ENCODE measurements around the gene S100A14. TPM values are rescaled to one million over a fixed set of nuclear protein-coding genes. Genes with fewer than 3 reads are reported as not detected.
"Not testable (repeated sequence)": the region's sequence is repeated elsewhere in the genome, so short reads cannot be mapped to it uniquely, and the experiment has no call there.

S100A14 gene
- total RNA-seq, 1 experiment from 2014 or later = 252 TPM

GRCh38 chr1:153577138-153577537, 39.0 kb downstream of the S100A14 start:
- H3K36me3 ChIP-seq (ENCODE audit: control insufficient read depth in 1 of 2, insufficient read depth in 2 of 2, low read length in 2 of 2) = no peaks in the 10 kb centered on the region
- no peak for TF ChIP-seq TCF7L2 (IDR thresholded peaks at IDR 0.05; ENCODE audit: borderline replicate concordance, extremely low read depth, insufficient read depth, insufficient read length)
- no peak for ATAC-seq
- ChIA-PET CTCF (interaction anchor here (1.4 to 2.8 kb wide), 2 partner anchors 37 to 51 kb away, joined by 4 to 11 read pairs; partner anchors contain the start of genes S100A1 and S100A13), POLR2A (interaction anchor here (0.7 to 1.6 kb wide), 6 partner anchors 9 to 76 kb away, joined by 3 to 9 read pairs (median 6); partner anchors contain the start of genes CHTOP, S100A14 and S100A6), RAD21 (ENCODE audit: low non-redundant PET in 1 of 2, low total read pairs in 2 of 2, uncharacterized antibody in 2 of 2, unreplicated experiment in 2 of 2) (no interaction called here)
- no peaks in the 10 kb centered on the region for H3K27me3 ChIP-seq (ENCODE audit: insufficient read depth, low read length)
- H3K9me3 ChIP-seq (ENCODE audit: control insufficient read depth in 1 of 2, insufficient read depth in 1 of 2, low read depth in 1 of 2, low read length in 2 of 2) = no peaks in the 10 kb centered on the region
- peaks cover 13 to 37% of the 10 kb centered on the region in 2 experiments for H3K4me1 ChIP-seq (ENCODE audit: control insufficient read depth in 1 of 2, insufficient read depth in 2 of 2, low read length in 2 of 2)
- no peaks in the 10 kb centered on the region for H3K9me2 ChIP-seq (ENCODE audit: insufficient read depth)
- DNase-seq (ENCODE audit: low read depth, low spot score) = no peak
- H3K4me3 ChIP-seq (replicated peaks in 1 of 2; ENCODE audit: low read depth in 1 of 2, low read length in 2 of 2) = no peak overlapping the region
- intact Hi-C loops (cut with micrococcal nuclease) = no loop called here
- no TSS peak for BruUV-seq (replicated peaks)
- no peaks in the 10 kb centered on the region for H4K20me1 ChIP-seq (ENCODE audit: insufficient read depth)
- H3K27ac ChIP-seq (ENCODE audit: low read depth, low read length) = no peak overlapping the region
- no peak overlapping the region for H3K9ac ChIP-seq (ENCODE audit: low read length)
- H3K4me2 ChIP-seq (ENCODE audit: low read length) = peak overlapping the region; percentile 62; the same call in 1 of the 2 replicates
- no peak overlapping the region for H2AFZ ChIP-seq (ENCODE audit: low read depth, low read length, poor library complexity, severe bottlenecking)
- no peaks in the 10 kb centered on the region for H3K79me2 ChIP-seq (ENCODE audit: insufficient read depth, low read length)

GRCh38 chr1:153575497-153575896, 40.6 kb downstream of the S100A14 start:
- H2AFZ ChIP-seq (ENCODE audit: low read depth, low read length, poor library complexity, severe bottlenecking); H3K4me2 ChIP-seq (ENCODE audit: low read length); H3K4me3 ChIP-seq (replicated peaks in 1 of 2; ENCODE audit: low read depth in 1 of 2, low read length in 2 of 2); H3K79me2 ChIP-seq (ENCODE audit: insufficient read depth, low read length); H3K36me3 ChIP-seq (ENCODE audit: control insufficient read depth in 1 of 2, insufficient read depth in 2 of 2, low read length in 2 of 2); intact Hi-C loops (cut with micrococcal nuclease); H3K9me2 ChIP-seq (ENCODE audit: insufficient read depth); BruUV-seq (replicated peaks); DNase-seq (ENCODE audit: low read depth, low spot score); H3K27me3 ChIP-seq (ENCODE audit: insufficient read depth, low read length); H3K9me3 ChIP-seq (ENCODE audit: control insufficient read depth in 1 of 2, insufficient read depth in 1 of 2, low read depth in 1 of 2, low read length in 2 of 2); POLR2A ChIA-PET; H3K9ac ChIP-seq (ENCODE audit: low read length); H4K20me1 ChIP-seq (ENCODE audit: insufficient read depth); RAD21 ChIA-PET (ENCODE audit: low non-redundant PET in 1 of 2, low total read pairs in 2 of 2, uncharacterized antibody in 2 of 2, unreplicated experiment in 2 of 2); H3K27ac ChIP-seq (ENCODE audit: low read depth, low read length); ATAC-seq: not testable (repeated sequence)
- CTCF ChIA-PET = interaction anchor here (2.8 kb wide), 1 partner anchor 52 kb away, joined by 11 read pairs; the partner anchor contains the start of genes S100A1 and S100A13
- H3K4me1 ChIP-seq (ENCODE audit: control insufficient read depth in 1 of 2, insufficient read depth in 2 of 2, low read length in 2 of 2) = peaks cover 18 to 45% of the 10 kb centered on the region in 2 experiments

DNA sequence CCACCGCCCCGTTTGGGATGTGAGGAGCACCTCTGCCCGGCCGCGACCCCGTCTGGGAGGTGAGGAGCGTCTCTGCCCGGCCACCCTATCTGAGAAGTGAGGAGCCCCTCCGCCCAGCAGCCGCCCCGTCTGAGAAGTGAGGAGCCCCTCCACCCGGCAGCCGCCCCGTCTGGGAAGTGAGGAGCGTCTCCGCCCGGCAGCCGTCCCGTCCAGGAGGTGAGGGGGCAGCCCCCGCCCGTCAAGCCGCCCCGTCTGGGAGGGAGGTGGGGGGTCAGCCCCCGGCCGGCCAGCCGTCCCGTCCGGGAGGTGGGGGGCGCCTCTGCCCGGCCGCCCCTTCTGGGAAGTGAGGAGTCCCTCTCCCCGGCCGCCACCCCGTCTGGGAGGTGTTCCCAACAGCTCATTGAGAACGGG, 41.0 kb downstream of the S100A14 start:
- H3K27me3 ChIP-seq (ENCODE audit: insufficient read depth, low read length); H3K27ac ChIP-seq (ENCODE audit: low read depth, low read length); intact Hi-C loops (cut with micrococcal nuclease); H2AFZ ChIP-seq (ENCODE audit: low read depth, low read length, poor library complexity, severe bottlenecking); CTCF ChIA-PET; H3K9me3 ChIP-seq (ENCODE audit: control insufficient read depth in 1 of 2, insufficient read depth in 1 of 2, low read depth in 1 of 2, low read length in 2 of 2); RAD21 ChIA-PET (ENCODE audit: low non-redundant PET in 1 of 2, low total read pairs in 2 of 2, uncharacterized antibody in 2 of 2, unreplicated experiment in 2 of 2); H3K79me2 ChIP-seq (ENCODE audit: insufficient read depth, low read length); POLR2A ChIA-PET; ATAC-seq; H3K9ac ChIP-seq (ENCODE audit: low read length); BruUV-seq (replicated peaks); H3K36me3 ChIP-seq (ENCODE audit: control insufficient read depth in 1 of 2, insufficient read depth in 2 of 2, low read length in 2 of 2); H3K4me3 ChIP-seq (replicated peaks in 1 of 2; ENCODE audit: low read depth in 1 of 2, low read length in 2 of 2); H3K9me2 ChIP-seq (ENCODE audit: insufficient read depth); H4K20me1 ChIP-seq (ENCODE audit: insufficient read depth); DNase-seq (ENCODE audit: low read depth, low spot score); H3K4me2 ChIP-seq (ENCODE audit: low read length): not testable (repeated sequence)
- H3K4me1 ChIP-seq (ENCODE audit: control insufficient read depth in 1 of 2, insufficient read depth in 2 of 2, low read length in 2 of 2) = peaks cover 18 to 45% of the 10 kb centered on the region in 2 experiments

Measured in HCT116 (cell line).